ENCODE results near the gene CSMD2. TPM values are rescaled to one million over a fixed set of nuclear protein-coding genes. Genes with fewer than 3 reads are reported as not detected.
"Not testable (repeated sequence)": the region's sequence is repeated elsewhere in the genome, so short reads cannot be mapped to it uniquely, and the experiment has no call there.

CSMD2 gene
- total RNA-seq, 1 donor from 2014 or later = 1.8 TPM

GRCh38 chr1:34086561-34086960 is 78.5 kb downstream of the CSMD2 start:
- no peak for DNase-seq (ENCODE audit: extremely low spot score, unreplicated experiment)
- Mint-ChIP-seq H3K9me3 (no peaks in the 10 kb centered on the region), H3K4me3 (no peak overlapping the region), H3K27ac (no peak overlapping the region), H3K27me3 (peaks cover 3% of the 10 kb centered on the region), H3K36me3 (no peaks in the 10 kb centered on the region), H3K4me1 (ENCODE audit: unreplicated experiment) (no peaks in the 10 kb centered on the region)
- TF ChIP-seq CTCF (conservative IDR thresholded peaks at IDR 0.05) = no peak

- TF ChIP-seq CTCF (conservative IDR thresholded peaks at IDR 0.05) = no peak
- H3K4me3 Mint-ChIP-seq = no peak overlapping the region
- no peak overlapping the region for H3K27ac Mint-ChIP-seq
- no peaks in the 10 kb centered on the region for H3K9me3 Mint-ChIP-seq
- no peaks in the 10 kb centered on the region for H3K4me1 Mint-ChIP-seq (ENCODE audit: unreplicated experiment)
- DNase-seq (ENCODE audit: extremely low spot score, unreplicated experiment) = no peak
- H3K36me3 Mint-ChIP-seq = no peaks in the 10 kb centered on the region
- H3K27me3 Mint-ChIP-seq = no peaks in the 10 kb centered on the region
Measured at GRCh38 chr1:34083974-34084373, 81.1 kb downstream of the CSMD2 start.

- H3K9me3 Mint-ChIP-seq; H3K36me3 Mint-ChIP-seq; H3K4me3 Mint-ChIP-seq; H3K27ac Mint-ChIP-seq; H3K27me3 Mint-ChIP-seq; DNase-seq (ENCODE audit: extremely low spot score, unreplicated experiment); H3K4me1 Mint-ChIP-seq (ENCODE audit: unreplicated experiment): not testable (repeated sequence)
Measured at GRCh38 chr1:34082085-34082670, 82.9 kb downstream of the CSMD2 start.

- no peak overlapping the region for H3K4me3 Mint-ChIP-seq
- TF ChIP-seq CTCF (conservative IDR thresholded peaks at IDR 0.05) = no peak
- no peak overlapping the region for H3K27ac Mint-ChIP-seq
- H3K27me3 Mint-ChIP-seq = peaks cover 3% of the 10 kb centered on the region
- H3K4me1 Mint-ChIP-seq (ENCODE audit: unreplicated experiment) = no peaks in the 10 kb centered on the region
- no peaks in the 10 kb centered on the region for H3K36me3 Mint-ChIP-seq
- DNase-seq (ENCODE audit: extremely low spot score, unreplicated experiment) = no peak
- no peaks in the 10 kb centered on the region for H3K9me3 Mint-ChIP-seq
Measured at GRCh38 chr1:34078383-34078782, 86.6 kb downstream of the CSMD2 start.

- Mint-ChIP-seq H3K27me3 (peaks cover 8% of the 10 kb centered on the region), H3K36me3 (no peaks in the 10 kb centered on the region), H3K27ac (no peak overlapping the region), H3K4me1 (ENCODE audit: unreplicated experiment) (no peaks in the 10 kb centered on the region), H3K9me3 (no peaks in the 10 kb centered on the region), H3K4me3 (no peak overlapping the region)
- TF ChIP-seq CTCF (conservative IDR thresholded peaks at IDR 0.05) = no peak
- DNase-seq (ENCODE audit: extremely low spot score, unreplicated experiment) = no peak
Measured at GRCh38 chr1:34075576-34075975, 89.5 kb downstream of the CSMD2 start.

- TF ChIP-seq CTCF (conservative IDR thresholded peaks at IDR 0.05) = no peak
- H3K4me3 Mint-ChIP-seq = no peak overlapping the region
- no peaks in the 10 kb centered on the region for H3K4me1 Mint-ChIP-seq (ENCODE audit: unreplicated experiment)
- H3K36me3 Mint-ChIP-seq = no peaks in the 10 kb centered on the region
- H3K9me3 Mint-ChIP-seq = peaks cover 6% of the 10 kb centered on the region
- no peak for DNase-seq (ENCODE audit: extremely low spot score, unreplicated experiment)
- peaks cover 10% of the 10 kb centered on the region for H3K27me3 Mint-ChIP-seq
- H3K27ac Mint-ChIP-seq = no peak overlapping the region
Measured at GRCh38 chr1:34073028-34073695, 91.9 kb downstream of the CSMD2 start.

Measured in type B pancreatic cell (in vitro differentiated cells).